Body of pancreas (tissue), 4 donors: ENCODE results near the gene SPATA17.

Experiments used
- CTCF ChIP-seq, 7 experiments: fragments of 450-650 bp in 4 of 7; fragments of 200-600 bp in 3 of 7; sonication (generic) in 3 of 7; IDR thresholded peaks; one replicate each; pipeline ENCODE4 v1.5.1; 2016 to 2019; ENCODE audit warnings: antibody characterized with exemption in 7 of 7
- POLR2A ChIP-seq, 3 donors: fragments of 450-650 bp; IDR thresholded peaks; one replicate each; pipeline ENCODE4 v1.6.1; 2016; ENCODE audit warnings: antibody characterized with exemption in 3 of 3, mild to moderate bottlenecking in 2 of 3

- TF ChIP-seq CTCF (IDR thresholded peaks at IDR 0.05) (no peak), POLR2A (IDR thresholded peaks at IDR 0.05) (no peak)
Observed at GRCh38 chr1:217895841-217896240, 264.7 kb downstream of the SPATA17 start.
